C4-2B (cell line): Measurements from ENCODE around the gene CCNJL.

ENCODE experiments used
- ZFX ChIP-seq: fragments of 450-650 bp; IDR thresholded peaks from 2 replicates; pipeline ENCODE4 v1.6.1; 2017
- TF ChIP-seq, protein P1 (sequence below): fragments of 450-650 bp; conservative IDR thresholded peaks from 2 replicates; pipeline ENCODE4 v1.5.1; 2017; ENCODE audit warnings: mild to moderate bottlenecking

- TF ChIP-seq, protein P1, sequence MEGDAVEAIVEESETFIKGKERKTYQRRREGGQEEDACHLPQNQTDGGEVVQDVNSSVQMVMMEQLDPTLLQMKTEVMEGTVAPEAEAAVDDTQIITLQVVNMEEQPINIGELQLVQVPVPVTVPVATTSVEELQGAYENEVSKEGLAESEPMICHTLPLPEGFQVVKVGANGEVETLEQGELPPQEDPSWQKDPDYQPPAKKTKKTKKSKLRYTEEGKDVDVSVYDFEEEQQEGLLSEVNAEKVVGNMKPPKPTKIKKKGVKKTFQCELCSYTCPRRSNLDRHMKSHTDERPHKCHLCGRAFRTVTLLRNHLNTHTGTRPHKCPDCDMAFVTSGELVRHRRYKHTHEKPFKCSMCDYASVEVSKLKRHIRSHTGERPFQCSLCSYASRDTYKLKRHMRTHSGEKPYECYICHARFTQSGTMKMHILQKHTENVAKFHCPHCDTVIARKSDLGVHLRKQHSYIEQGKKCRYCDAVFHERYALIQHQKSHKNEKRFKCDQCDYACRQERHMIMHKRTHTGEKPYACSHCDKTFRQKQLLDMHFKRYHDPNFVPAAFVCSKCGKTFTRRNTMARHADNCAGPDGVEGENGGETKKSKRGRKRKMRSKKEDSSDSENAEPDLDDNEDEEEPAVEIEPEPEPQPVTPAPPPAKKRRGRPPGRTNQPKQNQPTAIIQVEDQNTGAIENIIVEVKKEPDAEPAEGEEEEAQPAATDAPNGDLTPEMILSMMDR, result no peak
- no peak for TF ChIP-seq ZFX
Measured at GRCh38 chr5:160341309-160341870, 29.0 kb upstream of the CCNJL start.
